CD4-positive, alpha-beta T cell (primary cell): ENCODE data around the gene ECHDC3. TPM values are rescaled to one million over a fixed set of nuclear protein-coding genes. Genes with fewer than 3 reads are reported as not detected.

Experiments used
- ATAC-seq: fragments of 200-7000 bp; cut with Tn5 transposase; one replicate; pipeline ENCODE4 v1.10.0; 2022; ENCODE audit warnings: mild to moderate bottlenecking; ENCODE audit not compliant: poor library complexity
- CTCF ChIA-PET: fragments of 350-600 bp; sonication (Branson Sonifier 250); formaldehyde crosslinking; loops from one replicate; lab custom pipeline; 2021; ENCODE audit warnings: antibody characterized with exemption, inconsistent platforms; lab: Charles Lee
- POLR2A ChIA-PET: fragments of 350-600 bp; sonication (Branson Sonifier 250); formaldehyde crosslinking; loops from one replicate; lab custom pipeline; 2021; ENCODE audit warnings: antibody characterized with exemption, inconsistent platforms; lab: Charles Lee
- DNase-seq, 14 experiments: peaks; one replicate each; pipeline ENCODE4 v3.0.0-alpha.2; 2013 to 2020; ENCODE audit warnings: mixed read lengths in 2 of 14
- H3K27ac ChIP-seq, 2 donors: one replicate each; pipeline versions ENCODE4 v1.5.1 to v1.7.0; 2013; ENCODE audit warnings: low read length in 2 of 2, low read depth in 1 of 2, mild to moderate bottlenecking in 1 of 2
- H3K27me3 ChIP-seq, 2 experiments: 1 replicate in 1 of 2; 2 replicates in 1 of 2; pipeline versions ENCODE4 v1.6.1 to v1.7.0; 2013; ENCODE audit warnings: low read length in 2 of 2, control low read depth in 1 of 2, mild to moderate bottlenecking in 1 of 2, moderate library complexity in 1 of 2; ENCODE audit not compliant: insufficient read depth in 2 of 2, control insufficient read depth in 1 of 2
- H3K36me3 ChIP-seq: one replicate; pipeline ENCODE4 v1.6.1; 2013; ENCODE audit warnings: low read length, control low read depth; ENCODE audit not compliant: insufficient read depth
- H3K4me1 ChIP-seq: one replicate; pipeline ENCODE4 v1.6.1; 2013; ENCODE audit warnings: low read length, control low read depth; ENCODE audit not compliant: insufficient read depth
- H3K4me3 ChIP-seq: one replicate; pipeline ENCODE4 v1.5.1; 2013; ENCODE audit warnings: mild to moderate bottlenecking, low read length, moderate library complexity
- H3K9me3 ChIP-seq, 2 experiments: 1 replicate in 1 of 2; 2 replicates in 1 of 2; pipeline versions ENCODE4 v1.6.1 to v1.7.0; 2013; ENCODE audit warnings: low read length in 2 of 2, mild to moderate bottlenecking in 2 of 2, control low read depth in 1 of 2, moderate library complexity in 1 of 2; ENCODE audit not compliant: control insufficient read depth in 1 of 2, insufficient read depth in 1 of 2
- H3K27ac Mint-ChIP-seq: one replicate; pipeline ENCODE4 v1.8.0; 2020; ENCODE audit warnings: mixed read lengths
- H3K27me3 Mint-ChIP-seq: one replicate; pipeline ENCODE4 v1.8.0; 2021; ENCODE audit warnings: mixed read lengths
- H3K36me3 Mint-ChIP-seq: one replicate; pipeline ENCODE4 v1.8.0; 2021; ENCODE audit warnings: low read depth, mixed read lengths
- H3K4me1 Mint-ChIP-seq: one replicate; pipeline ENCODE4 v1.8.0; 2021; ENCODE audit warnings: low read depth, mixed read lengths
- H3K4me3 Mint-ChIP-seq: one replicate; pipeline ENCODE4 v1.8.0; 2020; ENCODE audit warnings: mild to moderate bottlenecking, mixed read lengths
- H3K9me3 Mint-ChIP-seq: one replicate; pipeline ENCODE4 v1.8.0; 2020; ENCODE audit warnings: mixed read lengths
- intact Hi-C, 2 experiments: fragments of 100-400 bp; cut with DNase I in 1 of 2; cut with micrococcal nuclease in 1 of 2; formaldehyde crosslinking; loops; one replicate each; pipeline versions ENCODE4 v1.15.1 to v1.9.0; 2023 to 2025; cut with DNase I, micrococcal nuclease
- total RNA-seq, 174 experiments: library from RNA in 2 of 174; stranded (reverse) in 2 of 174; gene quantifications; one replicate each; pipeline ENCODE4 v1.2.3 and lab custom pipeline; 2021 to 2026
- TF ChIP-seq, protein P1 (sequence below): fragments of 200-600 bp; IDR thresholded peaks from one replicate; pipeline ENCODE4 v1.8.0; 2022; ENCODE audit warnings: antibody characterized with exemption, mild to moderate bottlenecking

The ECHDC3 gene
- total RNA-seq, 2 experiments from 2014 or later: 1.5 to 1.6 TPM

DNA sequence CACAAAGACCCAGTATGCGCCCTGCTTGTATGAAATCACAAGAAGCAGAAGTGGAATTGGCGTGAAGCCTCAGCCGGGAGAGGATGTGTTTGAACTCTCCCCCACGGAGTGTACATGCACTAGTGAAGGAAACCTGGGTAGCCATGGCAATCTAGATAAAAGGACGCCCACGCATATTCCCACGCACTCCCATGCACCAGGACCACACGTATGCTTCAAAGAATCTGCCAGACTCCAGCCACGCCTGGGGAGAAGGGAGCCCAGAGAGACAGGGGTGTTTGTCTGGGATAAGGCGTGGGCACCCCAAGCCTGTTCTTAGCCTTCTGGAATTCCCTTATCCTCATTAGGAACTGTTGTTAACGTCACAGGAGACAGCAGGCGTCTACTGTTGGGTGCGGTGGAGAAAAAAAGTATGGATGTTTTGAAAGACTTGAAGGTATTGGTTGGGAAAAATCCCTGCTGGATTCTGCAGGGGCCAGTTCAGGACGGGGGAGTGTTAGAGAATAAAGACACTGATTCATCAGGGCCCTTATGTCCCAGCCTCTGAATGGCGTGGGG lies 28.9 kb upstream of the ECHDC3 start:
- Mint-ChIP-seq H3K27ac (no peak overlapping the region), H3K4me1 (peaks cover 29% of the 10 kb centered on the region), H3K27me3 (peaks cover 12% of the 10 kb centered on the region), H3K9me3 (no peaks in the 10 kb centered on the region), H3K4me3 (no peak overlapping the region), H3K36me3 (no peaks in the 10 kb centered on the region)
- Histone ChIP-seq H3K9me3 (peaks cover 0 to 14% of the 10 kb centered on the region in 2 experiments), H3K27me3 (peaks cover 0 to 3% of the 10 kb centered on the region in 2 experiments), H3K4me1 (peaks cover 10% of the 10 kb centered on the region), H3K36me3 (no peaks in the 10 kb centered on the region), H3K4me3 (no peak overlapping the region), H3K27ac (no peak overlapping the region)
- ChIA-PET CTCF (no interaction called here), POLR2A (no interaction called here)
- DNase-seq (no peak), ATAC-seq (no peak)
- TF ChIP-seq, protein P1, sequence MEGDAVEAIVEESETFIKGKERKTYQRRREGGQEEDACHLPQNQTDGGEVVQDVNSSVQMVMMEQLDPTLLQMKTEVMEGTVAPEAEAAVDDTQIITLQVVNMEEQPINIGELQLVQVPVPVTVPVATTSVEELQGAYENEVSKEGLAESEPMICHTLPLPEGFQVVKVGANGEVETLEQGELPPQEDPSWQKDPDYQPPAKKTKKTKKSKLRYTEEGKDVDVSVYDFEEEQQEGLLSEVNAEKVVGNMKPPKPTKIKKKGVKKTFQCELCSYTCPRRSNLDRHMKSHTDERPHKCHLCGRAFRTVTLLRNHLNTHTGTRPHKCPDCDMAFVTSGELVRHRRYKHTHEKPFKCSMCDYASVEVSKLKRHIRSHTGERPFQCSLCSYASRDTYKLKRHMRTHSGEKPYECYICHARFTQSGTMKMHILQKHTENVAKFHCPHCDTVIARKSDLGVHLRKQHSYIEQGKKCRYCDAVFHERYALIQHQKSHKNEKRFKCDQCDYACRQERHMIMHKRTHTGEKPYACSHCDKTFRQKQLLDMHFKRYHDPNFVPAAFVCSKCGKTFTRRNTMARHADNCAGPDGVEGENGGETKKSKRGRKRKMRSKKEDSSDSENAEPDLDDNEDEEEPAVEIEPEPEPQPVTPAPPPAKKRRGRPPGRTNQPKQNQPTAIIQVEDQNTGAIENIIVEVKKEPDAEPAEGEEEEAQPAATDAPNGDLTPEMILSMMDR: no peak
- intact Hi-C loops: no loop called here

DNA sequence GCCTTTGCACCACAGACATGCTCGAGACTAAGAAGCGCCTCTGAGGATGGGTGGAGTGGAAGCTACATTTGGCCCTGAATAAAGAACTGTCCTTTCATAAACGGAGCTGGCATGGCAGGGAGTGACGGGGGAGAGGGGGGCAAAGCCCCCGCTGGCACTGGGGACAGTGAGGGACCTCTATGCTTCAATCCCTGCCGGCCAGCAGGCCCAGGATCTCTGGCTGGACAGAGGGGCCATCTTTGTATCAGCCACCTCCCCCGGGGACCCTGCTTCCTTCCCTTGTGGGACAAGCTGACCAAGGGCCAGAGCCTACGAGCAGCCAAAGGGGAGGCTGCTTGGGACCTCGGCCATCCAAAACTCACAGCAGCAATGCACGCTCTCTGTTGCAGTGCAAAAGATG lies 28.2 kb upstream of the ECHDC3 start:
- ChIA-PET POLR2A (no interaction called here), CTCF (no interaction called here)
- peaks cover 29% of the 10 kb centered on the region for H3K4me1 Mint-ChIP-seq
- H3K9me3 ChIP-seq: peaks cover 0 to 14% of the 10 kb centered on the region in 2 experiments
- intact Hi-C loops: no loop called here
- TF ChIP-seq, protein P1: no peak
- H3K27me3 ChIP-seq: peaks cover 0 to 3% of the 10 kb centered on the region in 2 experiments
- DNase-seq (no peak), ATAC-seq (no peak)
- H3K27ac Mint-ChIP-seq: no peak overlapping the region
- H3K4me3 Mint-ChIP-seq: no peak overlapping the region
- H3K36me3 Mint-ChIP-seq: no peaks in the 10 kb centered on the region
- H3K27me3 Mint-ChIP-seq: peaks cover 12% of the 10 kb centered on the region
- H3K4me3 ChIP-seq: no peak overlapping the region
- no peak overlapping the region for H3K27ac ChIP-seq
- H3K4me1 ChIP-seq: peaks cover 10% of the 10 kb centered on the region
- no peaks in the 10 kb centered on the region for H3K36me3 ChIP-seq
- H3K9me3 Mint-ChIP-seq: no peaks in the 10 kb centered on the region

DNA sequence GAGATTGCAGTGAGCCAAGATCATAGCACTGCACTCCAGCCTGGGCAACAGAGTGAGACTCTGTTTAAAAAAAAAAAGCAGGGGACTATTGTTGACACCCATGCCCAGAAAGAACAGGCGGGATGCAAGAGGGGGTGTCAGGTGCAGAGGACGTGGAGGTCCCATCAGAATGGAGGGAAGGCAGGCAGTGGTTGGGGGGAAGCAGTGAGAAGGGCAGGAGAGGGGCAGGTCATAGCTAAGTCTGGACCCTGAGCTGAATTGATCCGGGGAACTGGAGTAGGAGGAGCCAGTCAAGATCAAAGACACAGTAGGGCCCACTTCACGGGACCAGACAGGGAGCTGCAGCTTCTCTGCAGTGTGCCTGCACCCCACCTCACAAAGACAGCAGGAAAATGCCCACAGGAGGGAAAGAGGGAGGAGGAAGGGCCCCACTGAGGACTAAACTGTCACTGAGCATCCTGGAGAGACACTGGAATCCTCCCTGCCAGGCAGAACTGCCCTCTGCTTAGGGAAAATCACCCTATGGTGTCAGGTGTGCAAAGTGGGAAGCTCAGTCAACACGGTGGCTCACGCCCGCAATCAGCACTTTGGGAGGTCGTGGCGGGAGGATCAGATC lies 27.3 kb upstream of the ECHDC3 start:
- Mint-ChIP-seq H3K9me3 (no peaks in the 10 kb centered on the region), H3K27ac (no peak overlapping the region), H3K36me3 (no peaks in the 10 kb centered on the region), H3K4me3 (no peak overlapping the region), H3K27me3 (peaks cover 12% of the 10 kb centered on the region), H3K4me1 (peaks cover 26% of the 10 kb centered on the region)
- no peak overlapping the region for H3K27ac ChIP-seq
- intact Hi-C loops: no loop called here
- ChIA-PET CTCF (no interaction called here), POLR2A (no interaction called here)
- peaks cover 0 to 3% of the 10 kb centered on the region in 2 experiments for H3K27me3 ChIP-seq
- peaks cover 10% of the 10 kb centered on the region for H3K4me1 ChIP-seq
- DNase-seq: no peak
- no peak for ATAC-seq
- no peaks in the 10 kb centered on the region for H3K36me3 ChIP-seq
- TF ChIP-seq, protein P1: no peak
- peaks cover 0 to 14% of the 10 kb centered on the region in 2 experiments for H3K9me3 ChIP-seq
- H3K4me3 ChIP-seq: no peak overlapping the region
